HepG2 (cell line): ENCODE data around the gene HEY2. TPM values are rescaled to one million over a fixed set of nuclear protein-coding genes. Genes with fewer than 3 reads are reported as not detected.

Experiments used
- AKAP8 ChIP-seq: sonication (generic); formaldehyde crosslinking; IDR thresholded peaks from 2 replicates; pipeline ENCODE4 v1.5.1; 2020; ENCODE audit warnings: mild to moderate bottlenecking, missing genetic modification reagents
- ARNTL ChIP-seq: sonication (generic); formaldehyde crosslinking; IDR thresholded peaks from 2 replicates; pipeline ENCODE4 v1.4.0; 2020; ENCODE audit warnings: mild to moderate bottlenecking, missing genetic modification reagents
- BRCA1 ChIP-seq: sonication (generic); formaldehyde crosslinking; IDR thresholded peaks from 2 replicates; pipeline ENCODE4 v1.4.0; 2020; ENCODE audit warnings: missing genetic modification reagents
- EHMT2 ChIP-seq: fragments of 200-600 bp; sonication (generic); IDR thresholded peaks from 2 replicates; pipeline ENCODE4 v1.7.0; 2017; ENCODE audit warnings: antibody characterized with exemption, low read depth, low read length, borderline replicate concordance
- ETV5 ChIP-seq: IDR thresholded peaks from 2 replicates; pipeline ENCODE4 v1.6.1; 2018; ENCODE audit warnings: missing biosample characterization, missing genetic modification reagents, inconsistent platforms, borderline replicate concordance
- FOSL1 ChIP-seq: sonication (generic); formaldehyde crosslinking; IDR thresholded peaks from 2 replicates; pipeline ENCODE4 v1.9.0; 2021; ENCODE audit warnings: missing genetic modification reagents, borderline replicate concordance
- NR2F1 ChIP-seq, 2 experiments: fragments of 450-650 bp in 1 of 2; formaldehyde crosslinking in 1 of 2; IDR thresholded peaks; 2 replicates each; pipeline versions ENCODE4 v1.5.0 to v1.6.1; 2016 to 2020; ENCODE audit warnings: mild to moderate bottlenecking in 1 of 2, missing compliant biosample characterization in 1 of 2, missing genetic modification reagents in 1 of 2, moderate library complexity in 1 of 2
- POLR2G ChIP-seq: fragments of 200-400 bp; formaldehyde crosslinking; IDR thresholded peaks from 2 replicates; pipeline ENCODE4 v1.6.1; 2018; ENCODE audit warnings: mild to moderate bottlenecking, low read depth, low read length, moderate library complexity
- RARG ChIP-seq: sonication (generic); formaldehyde crosslinking; IDR thresholded peaks from 2 replicates; pipeline ENCODE4 v1.4.0; 2020; ENCODE audit warnings: low read depth, mild to moderate bottlenecking, missing genetic modification reagents
- TCF12 ChIP-seq, 2 experiments: fragments of 450-650 bp in 1 of 2; sonication (generic) in 1 of 2; formaldehyde crosslinking in 1 of 2; IDR thresholded peaks; 2 replicates each; pipeline versions ENCODE4 v1.6.1 to v1.8.0; 2017 to 2022; ENCODE audit warnings: antibody characterized with exemption in 1 of 2, mild to moderate bottlenecking in 1 of 2, missing genetic modification reagents in 1 of 2, moderate library complexity in 1 of 2
- ZNF138 ChIP-seq: sonication (generic); formaldehyde crosslinking; IDR thresholded peaks from 2 replicates; pipeline ENCODE4 v1.5.0; 2020; ENCODE audit warnings: mild to moderate bottlenecking, low read depth, missing genetic modification reagents
- ZNF570 ChIP-seq: sonication (generic); formaldehyde crosslinking; IDR thresholded peaks from 2 replicates; pipeline ENCODE4 v1.4.0; 2020; ENCODE audit warnings: mild to moderate bottlenecking, missing genetic modification reagents, borderline replicate concordance
- ZNF780A ChIP-seq: sonication (generic); formaldehyde crosslinking; IDR thresholded peaks from 2 replicates; pipeline ENCODE4 v1.8.0; 2022; ENCODE audit warnings: mild to moderate bottlenecking, missing genetic modification reagents, moderate library complexity
- ZNF839 ChIP-seq: sonication (generic); formaldehyde crosslinking; IDR thresholded peaks from 2 replicates; pipeline ENCODE4 v1.4.0; 2020; ENCODE audit warnings: missing genetic modification reagents, mild to moderate bottlenecking, borderline replicate concordance
- polyA plus RNA-seq, 8 experiments: library from polyadenylated mRNA; depleted of rRNA in 3 of 8; stranded (reverse) in 7 of 8; unstranded in 1 of 8; fragments of >200 nt; fragmentation: Illumina TruSeq in 4 of 8; extraction: Trizol in 4 of 8; gene quantifications; 2 replicates each; pipeline versions ENCODE4 v1.2.1 to v1.2.3, GENCODE V29; 2011 to 2016; ENCODE audit warnings: low read depth in 4 of 8, missing spikeins in 1 of 8, mixed read lengths in 1 of 8; ENCODE audit not compliant: insufficient read depth in 1 of 8
- total RNA-seq, 5 experiments: library from RNA; depleted of rRNA; stranded (reverse); fragments of >200 nt; fragmentation: Illumina TruSeq; extraction: Trizol; gene quantifications; 2 replicates each; pipeline ENCODE4 v1.2.3, GENCODE V29; 2016; ENCODE audit warnings: low read depth in 1 of 5
- TF ChIP-seq, protein P1 (sequence below), 2 experiments: sonication (generic) in 1 of 2; formaldehyde crosslinking in 1 of 2; IDR thresholded peaks; 2 replicates each; pipeline versions ENCODE4 v1.4.0 to v1.6.1; 2018 to 2020; ENCODE audit warnings: missing genetic modification reagents in 2 of 2, borderline replicate concordance in 1 of 2, low read depth in 1 of 2, mild to moderate bottlenecking in 1 of 2, missing biosample characterization in 1 of 2
- TF ChIP-seq, protein P2 (sequence below): IDR thresholded peaks from 2 replicates; pipeline ENCODE4 v1.4.0; 2020; ENCODE audit warnings: mild to moderate bottlenecking, missing genetic modification reagents
- TF ChIP-seq, protein P3 (sequence below): sonication (generic); formaldehyde crosslinking; IDR thresholded peaks from 2 replicates; pipeline ENCODE4 v1.4.0; 2020; ENCODE audit warnings: missing genetic modification reagents, borderline replicate concordance

HEY2 gene
- total and polyA plus RNA-seq, 2 of the 13 experiments (the other 11 are each of a cell fraction or from before 2014, with no cell fraction given): 0.04 TPM

DNA sequence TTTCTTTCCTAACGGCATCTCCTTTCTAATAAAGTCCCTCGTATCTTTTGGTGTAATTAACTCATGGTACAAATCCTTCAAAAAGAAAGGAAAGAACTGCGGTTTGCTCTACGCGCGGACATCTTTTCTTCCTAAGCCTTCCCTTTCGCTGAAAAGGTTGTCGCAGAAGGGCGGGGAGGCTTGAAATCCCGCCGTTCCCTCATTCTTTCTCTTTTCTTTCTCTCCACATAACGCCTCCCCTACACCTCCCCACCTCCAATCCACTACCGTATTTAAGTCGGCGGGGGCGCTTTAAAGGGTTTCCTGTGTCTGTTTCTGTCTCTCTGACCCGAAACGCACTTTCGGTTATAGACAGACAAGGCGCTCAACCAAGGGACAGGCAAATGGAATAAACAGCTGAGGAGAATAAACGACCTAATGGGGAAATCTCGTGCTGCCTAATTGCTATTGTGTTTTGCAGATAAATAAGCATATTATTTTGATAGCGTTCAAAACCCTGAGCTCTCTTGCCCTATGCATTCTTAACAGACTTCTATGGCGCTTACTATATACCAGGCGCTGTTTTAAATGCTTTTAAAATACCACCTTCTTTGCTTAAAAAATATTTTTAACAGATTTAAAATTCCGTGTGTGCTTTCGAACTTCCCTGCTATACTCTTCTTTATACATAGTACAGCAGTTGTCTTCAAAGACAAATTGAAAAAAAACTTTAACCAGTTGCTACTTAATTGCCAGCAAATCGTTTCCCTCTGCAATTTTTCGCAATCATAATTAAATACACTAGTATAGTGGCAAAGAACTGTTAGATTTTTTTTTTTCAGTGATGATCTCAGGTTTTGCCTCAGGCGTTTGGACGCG lies 2.5 kb upstream of the HEY2 start (continued):
- TF ChIP-seq, protein P1, sequence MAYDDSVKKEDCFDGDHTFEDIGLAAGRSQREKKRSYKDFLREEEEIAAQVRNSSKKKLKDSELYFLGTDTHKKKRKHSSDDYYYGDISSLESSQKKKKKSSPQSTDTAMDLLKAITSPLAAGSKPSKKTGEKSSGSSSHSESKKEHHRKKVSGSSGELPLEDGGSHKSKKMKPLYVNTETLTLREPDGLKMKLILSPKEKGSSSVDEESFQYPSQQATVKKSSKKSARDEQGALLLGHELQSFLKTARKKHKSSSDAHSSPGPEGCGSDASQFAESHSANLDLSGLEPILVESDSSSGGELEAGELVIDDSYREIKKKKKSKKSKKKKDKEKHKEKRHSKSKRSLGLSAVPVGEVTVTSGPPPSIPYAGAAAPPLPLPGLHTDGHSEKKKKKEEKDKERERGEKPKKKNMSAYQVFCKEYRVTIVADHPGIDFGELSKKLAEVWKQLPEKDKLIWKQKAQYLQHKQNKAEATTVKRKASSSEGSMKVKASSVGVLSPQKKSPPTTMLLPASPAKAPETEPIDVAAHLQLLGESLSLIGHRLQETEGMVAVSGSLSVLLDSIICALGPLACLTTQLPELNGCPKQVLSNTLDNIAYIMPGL (CRISPR knock-in tag; IDR thresholded peaks at IDR 0.05; ENCODE audit: borderline replicate concordance in 1 of 2, low read depth in 1 of 2): 0 out of 4 replicates have a peak, but pooled peaks of 1 of the 2 experiments have one; percentile 19
- TF ChIP-seq, protein P2, sequence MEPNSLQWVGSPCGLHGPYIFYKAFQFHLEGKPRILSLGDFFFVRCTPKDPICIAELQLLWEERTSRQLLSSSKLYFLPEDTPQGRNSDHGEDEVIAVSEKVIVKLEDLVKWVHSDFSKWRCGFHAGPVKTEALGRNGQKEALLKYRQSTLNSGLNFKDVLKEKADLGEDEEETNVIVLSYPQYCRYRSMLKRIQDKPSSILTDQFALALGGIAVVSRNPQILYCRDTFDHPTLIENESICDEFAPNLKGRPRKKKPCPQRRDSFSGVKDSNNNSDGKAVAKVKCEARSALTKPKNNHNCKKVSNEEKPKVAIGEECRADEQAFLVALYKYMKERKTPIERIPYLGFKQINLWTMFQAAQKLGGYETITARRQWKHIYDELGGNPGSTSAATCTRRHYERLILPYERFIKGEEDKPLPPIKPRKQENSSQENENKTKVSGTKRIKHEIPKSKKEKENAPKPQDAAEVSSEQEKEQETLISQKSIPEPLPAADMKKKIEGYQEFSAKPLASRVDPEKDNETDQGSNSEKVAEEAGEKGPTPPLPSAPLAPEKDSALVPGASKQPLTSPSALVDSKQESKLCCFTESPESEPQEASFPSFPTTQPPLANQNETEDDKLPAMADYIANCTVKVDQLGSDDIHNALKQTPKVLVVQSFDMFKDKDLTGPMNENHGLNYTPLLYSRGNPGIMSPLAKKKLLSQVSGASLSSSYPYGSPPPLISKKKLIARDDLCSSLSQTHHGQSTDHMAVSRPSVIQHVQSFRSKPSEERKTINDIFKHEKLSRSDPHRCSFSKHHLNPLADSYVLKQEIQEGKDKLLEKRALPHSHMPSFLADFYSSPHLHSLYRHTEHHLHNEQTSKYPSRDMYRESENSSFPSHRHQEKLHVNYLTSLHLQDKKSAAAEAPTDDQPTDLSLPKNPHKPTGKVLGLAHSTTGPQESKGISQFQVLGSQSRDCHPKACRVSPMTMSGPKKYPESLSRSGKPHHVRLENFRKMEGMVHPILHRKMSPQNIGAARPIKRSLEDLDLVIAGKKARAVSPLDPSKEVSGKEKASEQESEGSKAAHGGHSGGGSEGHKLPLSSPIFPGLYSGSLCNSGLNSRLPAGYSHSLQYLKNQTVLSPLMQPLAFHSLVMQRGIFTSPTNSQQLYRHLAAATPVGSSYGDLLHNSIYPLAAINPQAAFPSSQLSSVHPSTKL (CRISPR knock-in tag): no peak
- TF ChIP-seq ETV5 (CRISPR knock-in tag) (0 out of 2 replicates have a peak, but pooled peaks have one; percentile 14), ZNF570 (CRISPR knock-in tag) (no peak), NR2F1 (CRISPR knock-in tag; IDR thresholded peaks at IDR 0.05) (no peak), ARNTL (CRISPR knock-in tag) (no peak), BRCA1 (no peak), RARG (CRISPR knock-in tag) (no peak), EHMT2 (no peak), AKAP8 (CRISPR knock-in tag) (no peak), POLR2G (no peak), TCF12 (IDR thresholded peaks at IDR 0.05) (no peak), TCF12 (CRISPR knock-in tag; IDR thresholded peaks at IDR 0.05) (no peak), FOSL1 (CRISPR knock-in tag) (no peak), ZNF138 (no peak), ZNF780A (0 out of 2 replicates have a peak, but pooled peaks have one; percentile 18), ZNF839 (CRISPR knock-in tag) (no peak)
- TF ChIP-seq, protein P3, sequence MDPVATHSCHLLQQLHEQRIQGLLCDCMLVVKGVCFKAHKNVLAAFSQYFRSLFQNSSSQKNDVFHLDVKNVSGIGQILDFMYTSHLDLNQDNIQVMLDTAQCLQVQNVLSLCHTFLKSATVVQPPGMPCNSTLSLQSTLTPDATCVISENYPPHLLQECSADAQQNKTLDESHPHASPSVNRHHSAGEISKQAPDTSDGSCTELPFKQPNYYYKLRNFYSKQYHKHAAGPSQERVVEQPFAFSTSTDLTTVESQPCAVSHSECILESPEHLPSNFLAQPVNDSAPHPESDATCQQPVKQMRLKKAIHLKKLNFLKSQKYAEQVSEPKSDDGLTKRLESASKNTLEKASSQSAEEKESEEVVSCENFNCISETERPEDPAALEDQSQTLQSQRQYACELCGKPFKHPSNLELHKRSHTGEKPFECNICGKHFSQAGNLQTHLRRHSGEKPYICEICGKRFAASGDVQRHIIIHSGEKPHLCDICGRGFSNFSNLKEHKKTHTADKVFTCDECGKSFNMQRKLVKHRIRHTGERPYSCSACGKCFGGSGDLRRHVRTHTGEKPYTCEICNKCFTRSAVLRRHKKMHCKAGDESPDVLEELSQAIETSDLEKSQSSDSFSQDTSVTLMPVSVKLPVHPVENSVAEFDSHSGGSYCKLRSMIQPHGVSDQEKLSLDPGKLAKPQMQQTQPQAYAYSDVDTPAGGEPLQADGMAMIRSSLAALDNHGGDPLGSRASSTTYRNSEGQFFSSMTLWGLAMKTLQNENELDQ (CRISPR knock-in tag): no peak
